ENCODE data around the gene ULK4.

The ULK4 gene

GRCh38 chr3:41363830-41364523 is 597.9 kb downstream of the ULK4 start:
- DNase-seq (ENCODE audit: low read depth in 2 of 2): no peak

DNA sequence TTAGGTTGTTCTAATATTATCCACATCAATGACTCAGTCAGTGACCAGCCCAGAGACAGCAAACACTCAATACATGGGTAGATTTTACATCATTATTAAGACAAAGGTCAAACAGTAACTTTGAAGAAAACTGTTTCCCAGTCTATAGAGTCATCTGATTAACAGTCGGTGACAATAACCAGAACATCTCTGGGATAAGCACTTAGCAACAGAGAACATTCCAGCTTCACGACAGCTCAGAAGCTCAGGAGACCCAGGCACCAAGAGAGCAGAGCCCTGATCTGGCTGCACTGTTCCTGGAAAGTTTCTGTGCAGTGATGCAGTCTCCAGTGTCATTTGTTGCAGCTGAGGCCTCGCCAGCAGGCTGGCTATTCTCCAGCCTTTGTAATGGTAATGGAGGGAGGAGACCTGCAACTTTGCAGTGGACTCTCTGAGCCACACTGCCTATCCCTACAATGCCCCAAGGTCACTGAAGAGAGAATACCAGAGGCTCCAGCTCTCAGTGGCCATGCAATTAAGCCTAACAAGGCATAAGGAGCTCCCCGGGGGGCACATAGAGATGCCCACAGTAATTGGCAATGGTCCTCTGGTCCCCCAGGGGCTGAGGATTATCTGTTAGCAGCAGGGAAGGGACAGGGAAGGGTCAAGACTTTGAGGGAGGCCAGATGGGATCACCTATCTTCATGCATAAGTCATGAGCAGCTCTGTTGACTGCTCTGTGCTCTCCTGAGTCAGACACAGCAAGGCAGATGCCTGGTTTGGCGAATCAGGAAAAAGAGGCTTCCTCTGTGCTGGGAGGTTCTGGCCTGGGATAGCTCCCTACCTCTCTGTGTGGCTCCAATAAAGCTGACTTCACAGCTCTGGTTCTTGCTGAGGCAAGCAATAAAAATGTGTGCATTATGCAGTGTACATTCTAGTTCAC is 599.0 kb downstream of the ULK4 start:
- no peak for DNase-seq (ENCODE audit: low read depth in 2 of 2)

DNA sequence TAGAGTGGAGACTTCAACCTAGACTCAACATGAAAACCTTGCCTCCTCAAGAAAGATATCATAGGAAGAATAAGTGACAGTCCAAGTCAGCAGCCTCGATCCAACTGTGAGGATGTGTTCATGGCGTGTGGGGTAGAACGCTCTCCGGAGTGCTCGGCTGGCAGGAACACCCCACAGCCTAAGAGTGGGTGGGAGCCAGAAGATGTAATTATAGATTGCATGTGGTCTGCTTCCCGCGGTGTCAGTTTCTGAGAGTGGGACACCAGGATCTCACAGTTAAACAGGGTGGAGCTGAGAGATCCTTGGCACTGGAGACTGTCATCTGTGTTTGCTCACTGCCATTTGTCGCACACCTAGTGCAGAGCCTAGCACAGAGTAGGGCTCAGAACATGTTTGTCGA is 604.6 kb downstream of the ULK4 start:
- DNase-seq (ENCODE audit: low read depth in 2 of 2): no peak

- DNase-seq (ENCODE audit: low read depth in 2 of 2): no peak
Measured at GRCh38 chr3:41356775-41357174, 605.1 kb downstream of the ULK4 start.

GRCh38 chr3:41352510-41352909 is 609.4 kb downstream of the ULK4 start:
- no peak for DNase-seq (ENCODE audit: low read depth in 2 of 2)

- no peak for DNase-seq (ENCODE audit: low read depth in 2 of 2)
Measured at GRCh38 chr3:41350441-41350840, 611.5 kb downstream of the ULK4 start.

- DNase-seq (ENCODE audit: low read depth in 2 of 2): no peak
Measured at GRCh38 chr3:41348401-41348800, 613.5 kb downstream of the ULK4 start.

- no peak for DNase-seq (ENCODE audit: low read depth in 2 of 2)
Measured at GRCh38 chr3:41346698-41347270, 615.1 kb downstream of the ULK4 start.

DNA sequence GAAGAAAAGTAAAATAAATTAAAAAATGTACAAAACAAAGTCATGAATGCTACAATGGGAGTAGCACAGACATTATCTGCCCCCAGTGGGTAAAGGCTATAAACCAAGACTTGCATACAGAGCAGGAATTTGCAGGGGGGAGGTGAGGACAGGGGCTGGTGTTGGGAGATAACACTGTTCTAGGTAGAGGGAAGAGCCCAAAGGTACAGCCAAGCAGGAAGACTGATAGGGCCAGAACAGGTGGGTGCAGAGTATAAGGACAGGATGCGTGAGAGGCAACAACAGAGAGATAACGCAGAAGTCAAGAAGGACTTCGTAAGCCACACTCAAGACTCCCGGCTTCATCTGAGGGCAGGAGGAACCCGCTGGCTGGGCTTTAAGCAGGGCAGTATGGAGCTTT is 616.1 kb downstream of the ULK4 start:
- DNase-seq (ENCODE audit: low read depth in 2 of 2): no peak

DNA sequence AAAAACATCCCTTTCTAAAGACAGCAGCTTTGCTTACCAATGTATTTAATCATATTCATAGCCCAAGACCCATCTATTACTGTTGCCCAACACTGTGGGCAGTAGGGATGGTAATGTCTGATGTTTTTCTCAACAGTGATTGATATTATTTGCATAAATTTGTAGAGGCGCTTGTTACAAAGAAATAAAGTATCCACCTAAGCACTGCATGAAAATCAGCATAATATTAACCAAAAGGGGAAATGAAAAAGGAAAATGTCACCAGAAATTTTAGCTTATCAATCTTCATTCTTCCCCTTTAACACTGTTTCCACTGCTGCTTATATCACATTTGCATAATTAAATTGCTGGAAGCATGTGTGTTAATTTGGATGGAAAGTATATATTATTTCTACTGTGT is 622.1 kb downstream of the ULK4 start:
- no peak for DNase-seq (ENCODE audit: low read depth in 2 of 2)

GRCh38 chr3:41338276-41338675 is 623.6 kb downstream of the ULK4 start:
- no peak for DNase-seq (ENCODE audit: low read depth in 2 of 2)

DNA sequence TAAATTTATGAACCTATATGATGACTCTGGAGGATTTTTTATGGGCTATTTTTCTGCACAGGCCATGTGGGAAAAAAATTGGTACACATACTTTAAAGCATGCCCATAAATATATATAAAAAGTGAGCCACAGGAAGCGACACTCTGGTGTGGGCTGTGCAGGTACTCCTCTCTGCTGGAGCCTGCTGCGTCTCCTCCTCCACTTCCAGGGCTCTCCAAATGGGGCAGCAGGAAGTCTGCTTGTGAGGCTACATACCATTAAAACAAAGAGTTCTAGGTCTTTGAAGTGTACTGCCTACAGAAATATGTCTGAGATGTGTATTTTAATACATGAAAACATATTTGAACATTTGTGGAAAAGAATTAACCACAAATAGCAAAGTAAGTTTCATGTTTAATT is 627.5 kb downstream of the ULK4 start:
- no peak for DNase-seq (ENCODE audit: low read depth in 2 of 2)

GRCh38 chr3:41331041-41331440 is 630.9 kb downstream of the ULK4 start:
- no peak for DNase-seq (ENCODE audit: low read depth in 2 of 2)

DNA sequence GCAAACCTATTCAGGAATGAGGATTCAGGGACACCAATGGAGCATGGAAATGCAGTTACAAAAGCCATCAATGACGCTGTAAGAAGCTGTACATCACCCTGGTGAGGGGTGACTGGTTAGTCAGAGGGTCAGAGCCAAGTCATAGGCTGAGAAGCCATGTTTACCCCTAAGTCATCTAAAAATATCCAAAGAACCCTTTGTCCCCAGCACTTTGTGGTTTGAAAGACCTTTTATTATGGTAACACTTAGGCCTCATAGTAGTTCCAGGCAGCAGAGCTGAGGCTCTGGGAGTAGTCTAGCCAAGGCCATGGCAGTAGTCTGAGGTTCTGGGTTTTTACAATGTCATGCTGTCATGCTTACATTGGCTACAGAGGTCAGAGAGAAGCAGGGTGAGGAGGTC is 631.4 kb downstream of the ULK4 start:
- DNase-seq (ENCODE audit: low read depth in 2 of 2): no peak

DNA sequence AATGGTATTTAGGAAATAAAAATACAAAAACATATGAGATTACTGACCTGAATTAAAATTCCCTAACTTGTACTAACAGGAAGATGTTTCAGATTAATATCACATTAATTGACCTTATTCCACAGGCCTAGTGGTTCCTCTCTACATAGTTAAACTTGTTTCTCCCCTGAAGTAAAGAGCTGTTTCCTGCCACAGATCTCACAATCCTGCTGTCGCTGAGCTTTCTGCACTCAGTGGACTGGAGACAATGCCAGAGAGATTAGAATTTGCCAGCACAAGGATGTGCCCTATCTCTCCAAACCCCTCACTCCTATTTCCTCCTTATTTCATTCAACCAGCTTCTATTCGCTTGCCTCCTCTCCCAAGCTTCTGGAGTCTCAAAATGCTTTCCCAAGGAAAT is 632.0 kb downstream of the ULK4 start:
- no peak for DNase-seq (ENCODE audit: low read depth in 2 of 2)

DNA sequence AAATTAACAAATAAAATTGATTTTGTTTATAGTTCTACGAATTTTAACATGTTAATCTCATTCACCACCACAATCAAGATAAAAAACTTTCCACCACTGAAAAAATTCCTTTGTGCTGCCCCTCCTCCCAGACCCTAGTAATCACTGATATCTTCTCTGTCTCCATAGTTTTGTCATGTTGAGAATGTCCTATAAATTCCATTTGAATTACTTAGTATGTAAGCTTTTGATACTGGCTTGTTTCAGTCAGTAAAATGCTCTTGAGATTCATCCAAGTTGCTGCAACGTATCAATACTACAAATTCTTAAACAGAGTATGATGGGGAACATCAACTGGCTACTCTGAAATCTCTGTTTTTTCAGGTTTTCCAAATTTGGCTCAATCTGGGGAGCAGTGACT is 633.0 kb downstream of the ULK4 start:
- peak; percentile 29 to 36 for DNase-seq (ENCODE audit: low read depth in 2 of 2)

DNA sequence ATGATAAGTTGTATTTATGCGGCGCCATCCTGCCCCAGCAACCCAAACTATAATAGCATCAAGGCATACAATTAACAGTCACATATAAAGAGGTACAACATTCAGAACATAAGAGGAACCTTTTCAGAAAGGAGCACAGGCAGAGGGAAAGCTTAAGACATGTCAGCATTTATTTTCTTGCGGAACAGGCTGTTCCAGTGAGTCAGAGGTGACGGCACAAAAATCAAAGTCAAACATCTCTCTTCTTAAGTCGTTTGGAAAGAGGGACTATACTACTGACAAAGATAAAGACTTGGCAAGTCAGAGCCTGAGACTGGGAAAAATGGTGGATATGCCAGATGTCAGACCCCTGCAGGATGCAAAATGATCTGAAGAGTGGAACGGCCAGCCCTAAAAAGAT is 634.2 kb downstream of the ULK4 start:
- DNase-seq (ENCODE audit: low read depth in 2 of 2): no peak

DNA sequence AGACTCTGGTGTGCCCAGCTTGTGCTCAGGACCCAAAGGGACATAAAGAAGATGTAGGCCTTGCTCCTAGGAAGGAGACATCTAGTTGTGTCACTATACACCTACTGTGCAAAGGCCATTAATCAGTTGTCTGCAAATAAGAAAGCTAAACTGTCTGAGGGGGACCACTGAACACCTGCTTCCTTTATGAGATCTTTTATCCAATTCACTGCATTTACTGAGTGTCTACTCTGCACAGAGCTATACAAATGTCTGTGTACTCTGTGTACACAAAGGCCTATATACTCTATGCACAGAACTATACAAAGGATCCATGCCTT is 637.8 kb downstream of the ULK4 start:
- no peak for DNase-seq (ENCODE audit: low read depth in 2 of 2)

DNA sequence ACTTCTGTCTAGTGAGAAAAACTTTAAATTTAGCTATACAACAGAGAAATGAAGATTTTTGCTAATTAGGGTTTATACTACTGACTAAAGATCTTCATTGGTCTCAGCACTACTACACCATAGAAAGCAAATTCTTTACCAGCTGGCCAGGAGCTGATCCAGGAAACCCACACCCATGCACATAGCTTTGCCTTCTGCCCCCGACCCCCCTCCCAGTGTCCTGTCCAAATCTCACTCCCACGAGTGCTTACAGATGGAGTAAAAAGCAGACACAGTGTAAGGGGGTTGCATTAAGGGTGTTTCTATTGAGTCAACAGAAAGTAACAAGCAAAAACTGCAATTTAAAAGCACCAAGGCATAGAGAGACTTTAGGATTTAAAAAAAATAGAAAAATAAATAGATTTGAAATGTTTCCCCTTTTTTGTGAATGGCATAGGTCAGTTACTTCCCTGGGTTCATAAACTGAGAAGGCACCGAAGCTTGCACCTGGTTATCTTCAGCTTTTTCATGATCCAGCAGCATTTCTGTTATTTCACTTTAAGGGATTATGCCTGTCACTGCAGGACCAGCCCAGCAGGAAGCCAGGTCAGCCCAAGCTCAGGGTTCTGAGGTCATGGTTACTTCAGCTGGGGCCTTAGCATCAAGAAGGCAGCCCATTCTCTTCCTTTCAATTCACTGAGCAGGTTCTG is 638.3 kb downstream of the ULK4 start:
- no peak for DNase-seq (ENCODE audit: low read depth in 2 of 2)

- DNase-seq (ENCODE audit: low read depth in 2 of 2): no peak
Measured at GRCh38 chr3:41321642-41321980, 640.3 kb downstream of the ULK4 start.

- no peak for DNase-seq (ENCODE audit: low read depth in 2 of 2)
Measured at GRCh38 chr3:41320953-41321641, 640.8 kb downstream of the ULK4 start.

DNA sequence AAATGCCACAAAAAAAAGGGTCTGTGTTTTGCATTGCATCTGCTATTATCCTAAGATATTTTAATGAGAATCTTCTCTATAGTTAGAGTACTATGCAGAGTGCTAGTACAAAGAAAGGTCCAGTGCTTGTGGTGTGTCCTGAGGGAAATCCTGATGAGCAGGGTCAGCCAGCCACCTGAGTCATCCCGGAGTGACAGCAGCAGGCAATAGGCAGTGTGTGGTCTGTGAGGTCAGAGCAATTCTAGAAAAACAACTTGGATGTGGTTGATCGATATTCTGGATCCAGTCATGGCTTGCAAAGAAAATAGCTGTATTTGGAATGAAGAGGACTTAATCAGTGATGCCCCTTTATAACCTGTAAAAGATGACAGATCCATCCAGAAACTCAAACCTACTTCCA is 643.4 kb downstream of the ULK4 start:
- DNase-seq (ENCODE audit: low read depth in 2 of 2): no peak

All from fibroblast of skin of left quadriceps (primary cell).